ENCODE data around the gene KRT72.

The KRT72 gene

GRCh38 chr12:52612431-52613383, 11.4 kb upstream of the KRT72 start:
- TF ChIP-seq CTCF (IDR thresholded peaks at IDR 0.05), result no peak
- no peaks in the 10 kb centered on the region for H3K4me1 ChIP-seq
- peaks cover 0 to 44% of the 10 kb centered on the region in 2 donors for H3K27me3 ChIP-seq
- no peak overlapping the region for H3K27ac ChIP-seq
- no peak for DNase-seq
- no peak overlapping the region for H3K4me3 ChIP-seq
- H3K9me3 ChIP-seq, result no peaks in the 10 kb centered on the region
- no peaks in the 10 kb centered on the region for H3K36me3 ChIP-seq
- intact Hi-C loops (cut with DNase I; ENCODE audit: low total_unique reads), result loop anchor here (10.0 kb wide), 1 partner anchor 232 kb away; the partner anchor contains the start of gene KRT78

GRCh38 chr12:52611080-52611468, 9.8 kb upstream of the KRT72 start:
- H3K36me3 ChIP-seq, result no peaks in the 10 kb centered on the region
- intact Hi-C loops (cut with DNase I; ENCODE audit: low total_unique reads), result loop anchor here (10.0 kb wide), 1 partner anchor 234 kb away; the partner anchor contains the start of gene KRT78
- H3K4me3 ChIP-seq, result no peak overlapping the region
- no peak overlapping the region for H3K27ac ChIP-seq
- no peak for TF ChIP-seq CTCF (IDR thresholded peaks at IDR 0.05)
- no peaks in the 10 kb centered on the region for H3K4me1 ChIP-seq
- H3K9me3 ChIP-seq, result no peaks in the 10 kb centered on the region
- H3K27me3 ChIP-seq, result peaks cover 0 to 35% of the 10 kb centered on the region in 2 donors
- no peak for DNase-seq

GRCh38 chr12:52608826-52609630, 7.8 kb upstream of the KRT72 start:
- intact Hi-C loops (cut with DNase I; ENCODE audit: low total_unique reads), result no loop called here
- Histone ChIP-seq H3K36me3 (no peaks in the 10 kb centered on the region), H3K27ac (no peak overlapping the region), H3K27me3 (peaks cover 0 to 33% of the 10 kb centered on the region in 2 donors), H3K4me1 (no peaks in the 10 kb centered on the region), H3K4me3 (no peak overlapping the region), H3K9me3 (no peaks in the 10 kb centered on the region)
- no peak for TF ChIP-seq CTCF (IDR thresholded peaks at IDR 0.05)
- no peak for DNase-seq

GRCh38 chr12:52608161-52608560, 6.9 kb upstream of the KRT72 start:
- H3K4me1 ChIP-seq, result no peaks in the 10 kb centered on the region
- no peaks in the 10 kb centered on the region for H3K36me3 ChIP-seq
- no peaks in the 10 kb centered on the region for H3K9me3 ChIP-seq
- H3K4me3 ChIP-seq, result no peak overlapping the region
- no peak for DNase-seq
- intact Hi-C loops (cut with DNase I; ENCODE audit: low total_unique reads), result no loop called here
- no peak for TF ChIP-seq CTCF (IDR thresholded peaks at IDR 0.05)
- no peak overlapping the region for H3K27ac ChIP-seq
- peaks cover 0 to 29% of the 10 kb centered on the region in 2 donors for H3K27me3 ChIP-seq

GRCh38 chr12:52607314-52607713, 6.1 kb upstream of the KRT72 start:
- intact Hi-C loops (cut with DNase I; ENCODE audit: low total_unique reads), result no loop called here
- no peak for DNase-seq
- Histone ChIP-seq H3K9me3 (no peaks in the 10 kb centered on the region), H3K4me1 (no peaks in the 10 kb centered on the region), H3K27ac (no peak overlapping the region), H3K36me3 (no peaks in the 10 kb centered on the region), H3K4me3 (no peak overlapping the region), H3K27me3 (peaks cover 0 to 33% of the 10 kb centered on the region in 2 donors)
- TF ChIP-seq CTCF (IDR thresholded peaks at IDR 0.05), result no peak

All from tibial artery (tissue), 4 donors.